Aorta (tissue), 5 donors: ENCODE measurements around the gene GJB6. TPM values are rescaled to one million over a fixed set of nuclear protein-coding genes. Genes with fewer than 3 reads are reported as not detected.

ENCODE experiments used
- ATAC-seq: fragments of 200-7000 bp; cut with Tn5 transposase; one replicate; pipeline ENCODE4 v1.9.1; 2022; ENCODE audit warnings: moderate library complexity; ENCODE audit not compliant: low FRiP score
- DNase-seq, 2 donors: peaks; one replicate each; pipeline ENCODE4 v3.0.0-alpha.2; 2020
- H3K27ac ChIP-seq, 2 donors: one replicate each; pipeline ENCODE4 v1.5.1; 2013; ENCODE audit warnings: low read length in 2 of 2, mild to moderate bottlenecking in 2 of 2, moderate library complexity in 2 of 2, control low read depth in 1 of 2, inconsistent platforms in 1 of 2, low read depth in 1 of 2
- H3K27me3 ChIP-seq, 2 donors: one replicate each; pipeline ENCODE4 v1.6.1; 2013; ENCODE audit warnings: control low read depth in 1 of 2, low read length in 1 of 2, mild to moderate bottlenecking in 1 of 2, moderate library complexity in 1 of 2; ENCODE audit not compliant: insufficient read depth in 2 of 2, control insufficient read depth in 1 of 2
- H3K36me3 ChIP-seq, 2 donors: one replicate each; pipeline ENCODE4 v1.6.1; 2013; ENCODE audit warnings: control low read depth in 1 of 2, low read length in 1 of 2, mild to moderate bottlenecking in 1 of 2; ENCODE audit not compliant: insufficient read depth in 2 of 2, control insufficient read depth in 1 of 2
- H3K4me1 ChIP-seq, 2 donors: one replicate each; pipeline ENCODE4 v1.6.1; 2013; ENCODE audit warnings: low read length in 2 of 2, control low read depth in 1 of 2, mild to moderate bottlenecking in 1 of 2, moderate library complexity in 1 of 2; ENCODE audit not compliant: insufficient read depth in 2 of 2, control insufficient read depth in 1 of 2
- H3K4me3 ChIP-seq, 2 donors: one replicate each; pipeline ENCODE4 v1.5.1; 2013; ENCODE audit warnings: low read length in 2 of 2, control low read depth in 1 of 2, mild to moderate bottlenecking in 1 of 2
- H3K9me3 ChIP-seq: one replicate; pipeline ENCODE4 v1.6.1; 2013; ENCODE audit warnings: mild to moderate bottlenecking, low read length; ENCODE audit not compliant: control insufficient read depth
- WGBS, 2 donors: extraction: QIAGEN DNeasy Blood & Tissue Kit; methylation state at CpG; one replicate each; pipeline ENCODE4 v1.1.7; 2013; 5-methylcytosine and 5-hydroxymethylcytosine counted together
- intact Hi-C, 2 donors: fragments of 100-400 bp; cut with DNase I; formaldehyde crosslinking; loops; one replicate each; pipeline versions ENCODE4 v1.14.2 to v1.15.0; 2022
- polyA plus RNA-seq, 2 donors: library from polyadenylated mRNA; stranded (reverse); fragments of 200-250 nt; gene quantifications; one replicate each; pipeline ENCODE4 v1.2.3, GENCODE V29; 2013
- total RNA-seq, 2 donors: library from RNA; stranded (reverse); fragmentation: NEBNext Ultra II Directional; extraction: Animal tissue kit (Norgen Biotek cat#: 25700); gene quantifications; one replicate each; pipeline ENCODE4 v1.2.1, GENCODE V29; 2021
- donor health status: healthy with polysubstance abuse.
- donor health status: Bipolar disorder and iron deficiency.
- donor health status: DM: no; HTN: no; CAD: no.
- donor health status: DM: no; HTN: no; CAD: no.
- donor health status: DM: yes; HTN: yes; CAD: no.

GJB6 gene
- total and polyA plus RNA-seq, 4 donors = 0.25 TPM; not detected in 3

DNA sequence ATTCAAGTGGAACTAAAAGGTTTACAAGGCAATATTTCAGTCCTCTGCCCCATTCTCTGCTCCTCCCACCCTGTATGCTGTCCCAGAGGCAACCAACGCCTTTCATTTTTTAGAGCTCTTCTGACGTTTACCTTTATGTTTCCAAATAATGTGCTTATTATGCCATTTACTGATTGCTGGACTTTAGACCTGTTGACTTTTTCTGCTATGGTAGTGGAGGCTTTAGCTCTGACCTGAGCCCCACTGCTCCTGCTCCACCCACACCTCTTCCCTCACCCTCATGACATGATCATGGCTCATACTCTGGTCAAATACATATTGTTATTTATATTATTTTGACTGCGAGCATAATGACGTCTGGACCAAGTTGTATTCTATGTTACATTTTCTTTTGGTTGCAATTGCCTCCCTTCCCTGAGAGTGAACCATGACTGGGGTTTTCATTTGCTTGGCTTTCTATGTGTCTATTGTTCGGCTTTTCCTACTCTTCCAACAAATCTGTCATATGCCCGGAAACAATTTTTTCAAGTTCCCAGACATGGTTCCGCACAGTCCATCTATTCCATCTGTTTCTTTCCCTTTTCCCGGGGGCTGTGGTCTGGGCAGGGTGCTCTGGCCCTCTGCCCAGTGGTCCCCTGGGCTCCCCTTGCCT, 31.4 kb upstream of the GJB6 start:
- H3K27me3 ChIP-seq = no peaks in the 10 kb centered on the region
- no peaks in the 10 kb centered on the region for H3K4me1 ChIP-seq
- no peak for DNase-seq
- no peak overlapping the region for H3K27ac ChIP-seq
- ATAC-seq = no peak
- H3K4me3 ChIP-seq = no peak overlapping the region
- WGBS, 2 donors = 79 to 84% methylated on average over 8 of the region's 8 CpGs
- no peaks in the 10 kb centered on the region for H3K9me3 ChIP-seq
- intact Hi-C loops = no loop called here
- H3K36me3 ChIP-seq = no peaks in the 10 kb centered on the region

- ATAC-seq (no peak), DNase-seq (no peak)
- Histone ChIP-seq H3K27ac (no peak overlapping the region), H3K36me3 (no peaks in the 10 kb centered on the region), H3K27me3 (no peaks in the 10 kb centered on the region), H3K4me1 (no peaks in the 10 kb centered on the region), H3K4me3 (no peak overlapping the region), H3K9me3 (peaks cover 2% of the 10 kb centered on the region)
- intact Hi-C loops = no loop called here
- 68 to 76% methylated on average over 4 of the region's 4 CpGs for WGBS, 2 donors
Observed at GRCh38 chr13:20258963-20259288, 26.8 kb upstream of the GJB6 start.

DNA sequence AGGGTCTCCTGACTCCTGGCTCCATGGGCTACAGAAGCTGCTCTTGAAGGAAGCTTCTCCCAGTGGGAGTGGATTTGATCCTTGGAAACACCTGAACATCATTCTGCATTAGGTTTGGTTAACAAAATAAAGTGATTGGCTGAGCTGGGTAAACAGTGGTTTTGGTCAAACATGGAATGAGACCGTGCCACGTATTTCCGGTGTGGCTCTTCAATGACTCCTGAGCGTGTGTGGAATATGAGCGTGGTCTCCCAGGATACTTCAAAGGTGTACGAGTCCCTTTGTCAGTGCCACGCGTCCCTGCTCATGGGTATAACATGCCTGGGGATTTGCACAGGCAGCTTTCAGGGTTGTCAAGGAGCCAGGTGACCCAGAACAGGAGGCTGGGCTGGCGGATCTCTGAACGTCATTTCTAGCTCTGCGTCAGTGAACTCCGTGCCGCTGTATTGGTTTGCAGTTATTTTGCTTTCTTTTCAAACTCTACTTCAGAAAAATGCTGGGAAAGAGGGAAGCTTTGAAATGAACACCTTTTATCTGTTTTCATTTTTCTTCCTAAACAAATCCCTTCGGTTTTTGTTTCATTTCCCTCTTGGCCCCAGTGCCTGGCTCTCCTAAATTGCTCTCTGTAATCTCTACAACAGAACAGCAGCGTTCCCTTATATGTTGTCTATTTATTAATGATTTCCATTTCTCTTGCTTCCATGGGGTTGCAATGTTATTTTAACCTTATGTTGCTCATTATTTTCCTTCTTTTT, 26.3 kb upstream of the GJB6 start:
- H3K27me3 ChIP-seq = no peaks in the 10 kb centered on the region
- H3K36me3 ChIP-seq = no peaks in the 10 kb centered on the region
- no peaks in the 10 kb centered on the region for H3K4me1 ChIP-seq
- intact Hi-C loops = no loop called here
- H3K9me3 ChIP-seq = peaks cover 2% of the 10 kb centered on the region
- H3K27ac ChIP-seq = no peak overlapping the region
- no peak for DNase-seq
- no peak overlapping the region for H3K4me3 ChIP-seq
- no peak for ATAC-seq
- WGBS, 2 donors = 77 to 80% methylated on average over 15 of the region's 15 CpGs

- Histone ChIP-seq H3K27me3 (no peaks in the 10 kb centered on the region), H3K27ac (no peak overlapping the region), H3K36me3 (no peaks in the 10 kb centered on the region), H3K4me3 (no peak overlapping the region), H3K4me1 (no peaks in the 10 kb centered on the region), H3K9me3 (peaks cover 2% of the 10 kb centered on the region)
- ATAC-seq = no peak
- intact Hi-C loops = no loop called here
- no peak for DNase-seq
- WGBS, 2 donors = 80 to 81% methylated on average over 4 of the region's 4 CpGs
Observed at GRCh38 chr13:20254076-20254475, 22.0 kb upstream of the GJB6 start.

DNA sequence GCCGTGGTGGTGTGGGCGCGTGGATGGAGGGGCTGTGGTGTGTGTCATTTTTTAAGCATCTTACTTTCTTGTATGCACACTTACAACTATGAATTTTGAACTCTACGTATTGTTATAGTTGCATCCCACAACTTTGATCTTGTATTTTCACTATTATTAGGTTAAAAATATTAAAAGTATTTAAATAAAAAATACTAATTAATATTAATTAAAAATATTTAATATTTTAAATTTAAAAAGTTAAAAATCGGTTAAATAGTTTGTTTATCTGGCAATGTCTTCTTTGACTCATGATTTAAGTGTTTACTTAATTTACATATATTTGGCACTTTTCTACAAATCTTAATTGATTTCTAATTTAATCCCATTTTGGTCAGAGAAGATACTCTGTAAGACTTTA, 17.8 kb upstream of the GJB6 start:
- DNase-seq = no peak
- WGBS, 2 donors = 90% methylated on average over 5 of the region's 5 CpGs
- no peaks in the 10 kb centered on the region for H3K9me3 ChIP-seq
- H3K4me1 ChIP-seq = no peaks in the 10 kb centered on the region
- no peak for ATAC-seq
- no peak overlapping the region for H3K27ac ChIP-seq
- intact Hi-C loops = no loop called here
- no peak overlapping the region for H3K4me3 ChIP-seq
- no peaks in the 10 kb centered on the region for H3K36me3 ChIP-seq
- H3K27me3 ChIP-seq = no peaks in the 10 kb centered on the region

DNA sequence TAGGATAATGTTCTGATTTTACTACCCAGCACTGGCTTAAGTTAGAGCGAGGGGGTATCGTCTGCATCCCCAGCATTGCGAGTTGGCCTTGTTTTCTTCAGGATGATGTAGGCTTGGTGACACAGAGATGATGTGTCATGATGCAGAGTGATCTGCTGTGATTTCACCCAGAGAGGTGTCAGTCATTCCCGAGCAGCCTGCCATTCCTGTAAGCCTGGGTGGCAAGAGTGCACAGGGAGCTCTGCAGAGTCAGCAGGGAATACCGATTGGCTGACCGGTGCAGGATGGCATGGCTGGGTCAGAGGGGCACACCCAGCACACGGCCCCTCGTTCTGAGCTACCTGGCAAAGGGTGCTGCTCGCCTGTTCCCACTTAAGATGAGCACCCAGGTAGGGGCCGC, 15.8 kb upstream of the GJB6 start:
- Histone ChIP-seq H3K9me3 (no peaks in the 10 kb centered on the region), H3K36me3 (no peaks in the 10 kb centered on the region), H3K27ac (no peak overlapping the region), H3K4me3 (no peak overlapping the region), H3K27me3 (no peaks in the 10 kb centered on the region), H3K4me1 (no peaks in the 10 kb centered on the region)
- peak; percentile 36 for ATAC-seq
- 78 to 82% methylated on average over 10 of the region's 10 CpGs for WGBS, 2 donors
- no peak for DNase-seq
- intact Hi-C loops = no loop called here

DNA sequence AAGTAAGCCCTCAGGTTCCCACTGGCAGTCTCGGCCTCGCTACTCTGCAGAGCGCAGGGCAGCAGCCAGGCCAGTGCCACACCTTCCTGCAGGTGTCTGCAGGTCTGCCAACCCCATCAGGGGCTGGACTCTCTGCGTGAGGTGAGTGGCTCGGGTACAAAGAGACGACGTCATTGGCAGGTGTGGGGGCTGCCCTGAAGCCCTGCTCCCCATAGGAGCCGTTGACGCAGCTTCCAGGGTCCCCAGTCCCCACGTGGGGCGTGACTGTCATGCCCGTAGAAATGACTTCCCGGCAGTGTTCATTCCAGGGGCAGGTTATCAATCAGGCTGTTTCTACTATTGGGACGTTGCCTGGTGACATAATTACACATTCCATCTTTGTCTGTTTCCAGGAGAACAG, 15.3 kb upstream of the GJB6 start:
- Histone ChIP-seq H3K27me3 (no peaks in the 10 kb centered on the region), H3K27ac (no peak overlapping the region), H3K9me3 (no peaks in the 10 kb centered on the region), H3K4me3 (no peak overlapping the region), H3K36me3 (no peaks in the 10 kb centered on the region), H3K4me1 (no peaks in the 10 kb centered on the region)
- ATAC-seq (no peak), DNase-seq (no peak)
- intact Hi-C loops = no loop called here
- 55 to 60% methylated on average over 14 of the region's 14 CpGs for WGBS, 2 donors

DNA sequence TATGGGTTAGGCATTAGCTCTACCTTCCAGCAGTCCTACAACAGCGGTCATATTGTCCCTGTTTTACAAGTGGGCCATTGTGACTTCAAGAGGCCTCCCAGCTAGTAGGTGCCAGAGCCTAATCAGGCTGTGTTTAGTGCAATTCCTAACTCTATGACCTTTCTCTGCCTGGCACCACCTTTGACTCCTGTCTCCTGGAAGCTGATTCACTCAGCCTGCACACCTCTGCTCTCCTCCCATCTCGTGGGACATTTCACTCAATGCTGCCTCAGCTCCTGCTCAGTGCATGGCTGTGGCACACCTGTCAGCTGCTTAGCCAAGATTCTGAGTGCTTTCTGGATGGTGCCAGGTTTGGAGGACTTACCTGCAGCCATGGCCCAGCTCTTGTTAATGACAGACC, 9.5 kb upstream of the GJB6 start:
- Histone ChIP-seq H3K27ac (no peak overlapping the region), H3K4me3 (no peak overlapping the region), H3K36me3 (no peaks in the 10 kb centered on the region), H3K27me3 (no peaks in the 10 kb centered on the region), H3K4me1 (no peaks in the 10 kb centered on the region), H3K9me3 (no peaks in the 10 kb centered on the region)
- no peak for ATAC-seq
- intact Hi-C loops = no loop called here
- no peak for DNase-seq
- WGBS, 2 donors = 74 to 75% methylated on average over 2 of the region's 2 CpGs

GRCh38 chr13:20239748-20240147, 7.6 kb upstream of the GJB6 start:
- Histone ChIP-seq H3K9me3 (no peaks in the 10 kb centered on the region), H3K27ac (no peak overlapping the region), H3K4me1 (no peaks in the 10 kb centered on the region), H3K4me3 (no peak overlapping the region), H3K36me3 (no peaks in the 10 kb centered on the region), H3K27me3 (no peaks in the 10 kb centered on the region)
- intact Hi-C loops = no loop called here
- ATAC-seq (no peak), DNase-seq (no peak)
- 76 to 78% methylated on average over 6 of the region's 6 CpGs for WGBS, 2 donors
